CD4-positive, CD25-positive, alpha-beta regulatory T cell (primary cell): Measurements from ENCODE around the gene TIAM2. TPM values are rescaled to one million over a fixed set of nuclear protein-coding genes. Genes with fewer than 3 reads are reported as not detected.

ENCODE experiments used
- ATAC-seq, 2 donors: fragments of 150-1000 bp; cut with Tn5 transposase; one replicate each; pipeline ENCODE4 v1.10.0; 2021; ENCODE audit warnings: low read depth in 2 of 2, moderate number of reproducible peaks in 2 of 2, moderate library complexity in 1 of 2
- DNase-seq, 3 donors: peaks; one replicate each; pipeline versions ENCODE4 v3.0.0 to v3.0.0-alpha.2; 2012 to 2022; ENCODE audit warnings: mixed read lengths in 1 of 3
- H3K27ac ChIP-seq: one replicate; pipeline ENCODE4 v1.7.0; 2013; ENCODE audit warnings: mild to moderate bottlenecking, low read length; ENCODE audit not compliant: insufficient read depth, poor library complexity, severe bottlenecking
- H3K27me3 ChIP-seq: one replicate; pipeline ENCODE4 v1.7.0; 2013; ENCODE audit warnings: low read length; ENCODE audit not compliant: control insufficient read depth, insufficient read depth
- H3K36me3 ChIP-seq: one replicate; pipeline ENCODE4 v1.7.0; 2013; ENCODE audit warnings: mild to moderate bottlenecking, low read length, moderate library complexity; ENCODE audit not compliant: control insufficient read depth, insufficient read depth
- H3K4me1 ChIP-seq: 2 replicates; pipeline ENCODE4 v1.7.0; 2013; ENCODE audit warnings: mild to moderate bottlenecking, low read length; ENCODE audit not compliant: insufficient read depth, control insufficient read depth, poor library complexity, severe bottlenecking
- H3K4me3 ChIP-seq: one replicate; pipeline ENCODE4 v1.7.0; 2013; ENCODE audit warnings: low read depth, mild to moderate bottlenecking, low read length, moderate library complexity
- H3K9me3 ChIP-seq, 2 experiments: 1 replicate in 1 of 2; 2 replicates in 1 of 2; pipeline ENCODE4 v1.7.0; 2013; ENCODE audit warnings: low read length in 2 of 2, mild to moderate bottlenecking in 1 of 2, moderate library complexity in 1 of 2; ENCODE audit not compliant: control insufficient read depth in 2 of 2
- H3K27ac Mint-ChIP-seq, 3 donors: one replicate each; pipeline ENCODE4 v1.8.0; 2020 to 2022; ENCODE audit warnings: mild to moderate bottlenecking in 3 of 3, mixed read lengths in 3 of 3, moderate library complexity in 2 of 3
- H3K27me3 Mint-ChIP-seq: one replicate; pipeline ENCODE4 v1.8.0; 2022; ENCODE audit warnings: mild to moderate bottlenecking, mixed read lengths
- H3K36me3 Mint-ChIP-seq: one replicate; pipeline ENCODE4 v1.8.0; 2020; ENCODE audit warnings: mixed read lengths
- H3K4me1 Mint-ChIP-seq, 4 donors: one replicate each; pipeline ENCODE4 v1.8.0; 2020 to 2022; ENCODE audit warnings: mixed read lengths in 4 of 4, mild to moderate bottlenecking in 1 of 4
- H3K4me3 Mint-ChIP-seq, 4 donors: one replicate each; pipeline ENCODE4 v1.8.0; 2020 to 2022; ENCODE audit warnings: mild to moderate bottlenecking in 4 of 4, mixed read lengths in 4 of 4, moderate library complexity in 3 of 4
- H3K9me3 Mint-ChIP-seq, 7 donors: one replicate each; pipeline ENCODE4 v1.8.0; 2020 to 2022; ENCODE audit warnings: mixed read lengths in 7 of 7, mild to moderate bottlenecking in 3 of 7, moderate library complexity in 2 of 7
- polyA plus RNA-seq, 4 donors: library from polyadenylated mRNA; unstranded; fragments of 300-500 nt; fragmentation: Illumina TruSeq; gene quantifications; one replicate each; pipeline ENCODE4 v1.2.3, GENCODE V29; 2021
- total RNA-seq: library from RNA; stranded (reverse); gene quantifications from one replicate; pipeline ENCODE4 v1.2.3, GENCODE V29; 2022

The TIAM2 gene
- total and polyA plus RNA-seq, 5 donors from 2014 or later = 0.66 to 5.9 (median 1.3) TPM

GRCh38 chr6:155278319-155279049 is 283.4 kb downstream of the TIAM2 start:
- no peak overlapping the region for H3K27ac ChIP-seq
- no peak overlapping the region for H3K4me3 ChIP-seq
- peaks cover 41% of the 10 kb centered on the region for H3K36me3 ChIP-seq
- no peaks in the 10 kb centered on the region for H3K4me1 ChIP-seq
- ATAC-seq (no peak), DNase-seq (no peak)
- no peaks in the 10 kb centered on the region for H3K9me3 ChIP-seq
- H3K27me3 ChIP-seq = no peaks in the 10 kb centered on the region
- Mint-ChIP-seq H3K4me3 (no peak overlapping the region), H3K36me3 (peaks cover 40% of the 10 kb centered on the region), H3K4me1 (peaks cover 10 to 27% (median 15%) of the 10 kb centered on the region in 4 donors), H3K27ac (peak overlapping the region; percentile 36 to 80 (median 43)), H3K27me3 (no peaks in the 10 kb centered on the region), H3K9me3 (no peaks in the 10 kb centered on the region)

- ATAC-seq = no peak
- no peaks in the 10 kb centered on the region for H3K27me3 ChIP-seq
- H3K27me3 Mint-ChIP-seq = no peaks in the 10 kb centered on the region
- H3K4me1 Mint-ChIP-seq = peaks cover 9 to 19% (median 14%) of the 10 kb centered on the region in 4 donors
- H3K4me3 Mint-ChIP-seq = no peak overlapping the region
- no peaks in the 10 kb centered on the region for H3K4me1 ChIP-seq
- H3K27ac ChIP-seq = no peak overlapping the region
- H3K27ac Mint-ChIP-seq = no peak overlapping the region
- no peaks in the 10 kb centered on the region for H3K9me3 ChIP-seq
- no peaks in the 10 kb centered on the region for H3K9me3 Mint-ChIP-seq
- peaks cover 52% of the 10 kb centered on the region for H3K36me3 ChIP-seq
- H3K36me3 Mint-ChIP-seq = peaks cover 43% of the 10 kb centered on the region
- H3K4me3 ChIP-seq = no peak overlapping the region
- DNase-seq = no peak
These were observed 289.7 kb downstream of the TIAM2 start for GRCh38 chr6:155284775-155285174.

GRCh38 chr6:155287762-155288161 is 292.6 kb downstream of the TIAM2 start:
- DNase-seq (no peak), ATAC-seq (no peak)
- Mint-ChIP-seq H3K27me3 (no peaks in the 10 kb centered on the region), H3K36me3 (peaks cover 52% of the 10 kb centered on the region), H3K27ac (peak overlapping the region in 1 of 3 donors; percentile 44), H3K9me3 (no peaks in the 10 kb centered on the region), H3K4me3 (no peak overlapping the region), H3K4me1 (peaks cover 8 to 23% (median 13%) of the 10 kb centered on the region in 4 donors)
- Histone ChIP-seq H3K36me3 (peaks cover 55% of the 10 kb centered on the region), H3K27ac (no peak overlapping the region), H3K9me3 (no peaks in the 10 kb centered on the region), H3K4me1 (no peaks in the 10 kb centered on the region), H3K4me3 (no peak overlapping the region), H3K27me3 (no peaks in the 10 kb centered on the region)

GRCh38 chr6:155290491-155290890 is 295.4 kb downstream of the TIAM2 start:
- no peaks in the 10 kb centered on the region for H3K27me3 Mint-ChIP-seq
- H3K4me1 Mint-ChIP-seq = peaks cover 5 to 19% (median 18%) of the 10 kb centered on the region in 4 donors
- no peak overlapping the region for H3K4me3 ChIP-seq
- no peak overlapping the region for H3K27ac ChIP-seq
- H3K4me1 ChIP-seq = no peaks in the 10 kb centered on the region
- H3K36me3 ChIP-seq = peaks cover 47% of the 10 kb centered on the region
- no peak overlapping the region for H3K4me3 Mint-ChIP-seq
- peaks cover 54% of the 10 kb centered on the region for H3K36me3 Mint-ChIP-seq
- H3K27ac Mint-ChIP-seq = peak overlapping the region in 1 of 3 donors; percentile 24
- ATAC-seq (no peak), DNase-seq (no peak)
- no peaks in the 10 kb centered on the region for H3K9me3 Mint-ChIP-seq
- H3K27me3 ChIP-seq = no peaks in the 10 kb centered on the region
- no peaks in the 10 kb centered on the region for H3K9me3 ChIP-seq

- H3K36me3 ChIP-seq = peaks cover 53% of the 10 kb centered on the region
- H3K27me3 ChIP-seq = no peaks in the 10 kb centered on the region
- no peaks in the 10 kb centered on the region for H3K9me3 Mint-ChIP-seq
- H3K27ac ChIP-seq = no peak overlapping the region
- DNase-seq (no peak), ATAC-seq (no peak)
- H3K36me3 Mint-ChIP-seq = peaks cover 54% of the 10 kb centered on the region
- no peak overlapping the region for H3K4me3 Mint-ChIP-seq
- peak overlapping the region in 1 of 3 donors; percentile 24 for H3K27ac Mint-ChIP-seq
- peaks cover 3 to 19% (median 13%) of the 10 kb centered on the region in 4 donors for H3K4me1 Mint-ChIP-seq
- no peak overlapping the region for H3K4me3 ChIP-seq
- H3K9me3 ChIP-seq = no peaks in the 10 kb centered on the region
- H3K4me1 ChIP-seq = no peaks in the 10 kb centered on the region
- H3K27me3 Mint-ChIP-seq = no peaks in the 10 kb centered on the region
These were observed 296.2 kb downstream of the TIAM2 start for GRCh38 chr6:155291291-155291690.

GRCh38 chr6:155292711-155293110 is 297.6 kb downstream of the TIAM2 start:
- no peaks in the 10 kb centered on the region for H3K4me1 ChIP-seq
- Mint-ChIP-seq H3K27me3 (no peaks in the 10 kb centered on the region), H3K4me1 (peaks cover 3 to 20% (median 15%) of the 10 kb centered on the region in 4 donors), H3K27ac (peak overlapping the region in 1 of 3 donors; percentile 5), H3K4me3 (no peak overlapping the region), H3K36me3 (peaks cover 58% of the 10 kb centered on the region), H3K9me3 (no peaks in the 10 kb centered on the region)
- H3K4me3 ChIP-seq = no peak overlapping the region
- no peak overlapping the region for H3K27ac ChIP-seq
- H3K27me3 ChIP-seq = no peaks in the 10 kb centered on the region
- no peaks in the 10 kb centered on the region for H3K9me3 ChIP-seq
- DNase-seq (no peak), ATAC-seq (no peak)
- H3K36me3 ChIP-seq = peaks cover 60% of the 10 kb centered on the region

GRCh38 chr6:155297669-155298068 is 302.6 kb downstream of the TIAM2 start:
- Mint-ChIP-seq H3K27me3 (no peaks in the 10 kb centered on the region), H3K4me3 (no peak overlapping the region), H3K27ac (peak overlapping the region; percentile 3 to 74 (median 10)), H3K4me1 (peaks cover 5 to 24% (median 12%) of the 10 kb centered on the region in 4 donors), H3K36me3 (peaks cover 44% of the 10 kb centered on the region), H3K9me3 (no peaks in the 10 kb centered on the region)
- Histone ChIP-seq H3K27me3 (no peaks in the 10 kb centered on the region), H3K9me3 (no peaks in the 10 kb centered on the region), H3K4me1 (no peaks in the 10 kb centered on the region), H3K4me3 (no peak overlapping the region), H3K27ac (no peak overlapping the region), H3K36me3 (peaks cover 49% of the 10 kb centered on the region)
- DNase-seq = no peak
- ATAC-seq = no peak

- Histone ChIP-seq H3K36me3 (peaks cover 40% of the 10 kb centered on the region), H3K27me3 (no peaks in the 10 kb centered on the region), H3K4me3 (no peak overlapping the region), H3K9me3 (no peaks in the 10 kb centered on the region), H3K27ac (no peak overlapping the region), H3K4me1 (no peaks in the 10 kb centered on the region)
- Mint-ChIP-seq H3K36me3 (peaks cover 26% of the 10 kb centered on the region), H3K27me3 (no peaks in the 10 kb centered on the region), H3K27ac (peak overlapping the region in 1 of 3 donors; percentile 48), H3K9me3 (no peaks in the 10 kb centered on the region), H3K4me3 (no peak overlapping the region), H3K4me1 (peaks cover 15 to 29% (median 19%) of the 10 kb centered on the region in 4 donors)
- DNase-seq (no peak), ATAC-seq (no peak)
These were observed 306.8 kb downstream of the TIAM2 start for GRCh38 chr6:155301867-155302266.
